GM12891 (cell line): ENCODE measurements around the gene PIP5K1B.

ENCODE experiments used
- DNase-seq: peaks from one replicate; pipeline ENCODE4 v3.0.0; 2011; ENCODE audit warnings: low spot score; ENCODE audit not compliant: insufficient read length
- FAIRE-seq: peaks from 2 replicates; lab custom pipeline; 2011; peaks lifted over from hg19 to GRCh38; lab: Jason Lieb, UNC
- PAX5 ChIP-seq: IDR thresholded peaks from 2 replicates; pipeline ENCODE4 v1.6.1; 2011; ENCODE audit warnings: low read length, moderate library complexity, mild to moderate bottlenecking; ENCODE audit not compliant: insufficient read depth, severe bottlenecking
- POLR2A ChIP-seq: IDR thresholded peaks from 2 replicates; pipeline ENCODE4 v1.6.1; 2011; ENCODE audit warnings: low read depth, low read length, control low read depth
- POLR2AphosphoS5 ChIP-seq: IDR thresholded peaks from 2 replicates; pipeline ENCODE4 v1.6.1; 2011; ENCODE audit warnings: low read depth, low read length, control low read depth
- POU2F2 ChIP-seq: IDR thresholded peaks from 2 replicates; pipeline ENCODE4 v1.6.1; 2011; ENCODE audit warnings: low read depth, mild to moderate bottlenecking, control low read depth, low read length, moderate library complexity
- SPI1 ChIP-seq: IDR thresholded peaks from 2 replicates; pipeline ENCODE4 v1.6.1; 2011; ENCODE audit warnings: low read depth, low read length, control low read depth
- TAF1 ChIP-seq: IDR thresholded peaks from 2 replicates; pipeline ENCODE4 v1.6.1; 2011; ENCODE audit warnings: low read depth, low read length, control low read depth

The PIP5K1B gene

GRCh38 chr9:69018737-69019136 is 313.7 kb downstream of the PIP5K1B start:
- no peak for DNase-seq
- FAIRE-seq = peak; percentile 86
- TF ChIP-seq POLR2A (no peak), POU2F2 (no peak), TAF1 (no peak), POLR2AphosphoS5 (no peak), SPI1 (no peak), PAX5 (no peak)

GRCh38 chr9:69019808-69020207 is 314.8 kb downstream of the PIP5K1B start:
- FAIRE-seq = no peak
- TF ChIP-seq SPI1 (no peak), POLR2A (no peak), TAF1 (no peak), PAX5 (no peak), POLR2AphosphoS5 (no peak)
- no peak for DNase-seq

- no peak for FAIRE-seq
Observed at GRCh38 chr9:69020301-69021145, 315.5 kb downstream of the PIP5K1B start.

GRCh38 chr9:69023650-69024049 is 318.6 kb downstream of the PIP5K1B start:
- DNase-seq (no peak), FAIRE-seq (no peak)
- TF ChIP-seq POU2F2 (no peak), PAX5 (no peak), SPI1 (no peak), POLR2AphosphoS5 (no peak), TAF1 (no peak), POLR2A (no peak)

More at GRCh38 chr9:69020301-69021145, 315.5 kb downstream of the PIP5K1B start:
- DNase-seq = no peak
- TF ChIP-seq SPI1 (no peak), TAF1 (no peak), PAX5 (no peak), POLR2A (no peak), POLR2AphosphoS5 (no peak), POU2F2 (no peak)

DNA sequence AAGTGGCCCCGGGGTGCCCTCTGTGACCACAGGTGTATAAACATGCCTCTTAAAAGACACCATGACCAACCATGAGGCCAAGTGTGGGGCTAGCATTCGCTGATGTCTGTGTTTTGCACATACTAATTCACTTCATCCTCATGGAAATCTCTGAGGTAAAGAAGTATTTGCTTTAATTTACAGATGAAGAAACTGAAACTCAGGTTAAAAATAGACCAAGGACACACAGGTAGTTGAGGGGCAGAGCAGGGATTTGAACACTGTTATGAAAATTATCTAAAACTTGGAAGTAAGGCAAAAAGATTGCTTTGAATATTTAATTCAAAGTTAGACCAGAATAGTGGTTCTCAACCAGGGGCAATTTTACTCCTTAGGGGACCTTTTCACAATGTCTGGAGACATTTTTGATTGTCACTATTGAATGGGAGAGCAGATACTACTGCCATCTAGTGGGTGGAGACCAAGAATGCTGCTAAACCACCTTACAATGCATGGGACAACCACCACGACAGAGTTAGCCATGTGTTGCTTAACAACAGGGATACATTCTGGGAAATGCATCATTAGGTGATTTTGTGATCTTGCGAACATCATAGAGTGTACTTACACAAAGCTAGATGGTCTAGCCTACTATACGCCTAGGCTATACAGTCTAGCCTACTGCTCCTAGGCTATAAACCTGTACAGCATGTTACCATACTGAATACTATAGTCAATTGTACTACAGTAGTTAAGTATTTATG is 322.5 kb downstream of the PIP5K1B start:
- DNase-seq (no peak), FAIRE-seq (peak; percentile 91)
- TF ChIP-seq SPI1 (no peak), POLR2AphosphoS5 (no peak), POLR2A (no peak), POU2F2 (no peak), PAX5 (no peak)

DNA sequence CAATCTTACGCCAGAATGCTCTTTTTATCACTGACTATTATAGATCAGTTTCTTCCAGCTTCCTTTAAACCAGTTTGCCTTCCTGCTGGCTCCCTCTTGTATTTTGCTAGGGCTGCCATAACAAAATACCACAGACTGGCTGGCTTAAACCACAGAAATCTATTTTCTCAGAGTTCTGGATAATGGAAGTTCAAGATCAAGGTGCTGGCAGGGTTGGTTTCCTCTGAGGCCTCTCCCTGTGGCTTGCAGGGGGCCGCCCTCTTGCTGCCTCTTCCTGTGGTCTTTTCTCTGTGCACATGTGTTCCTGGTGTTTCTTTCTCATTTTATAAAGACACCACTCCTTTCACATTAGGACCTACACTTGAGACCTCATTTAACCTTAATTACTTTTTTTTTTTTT is 323.7 kb downstream of the PIP5K1B start:
- no peak for DNase-seq
- TF ChIP-seq POLR2AphosphoS5 (no peak), POU2F2 (no peak), SPI1 (no peak), PAX5 (no peak), POLR2A (no peak), TAF1 (no peak)
- FAIRE-seq = no peak

DNA sequence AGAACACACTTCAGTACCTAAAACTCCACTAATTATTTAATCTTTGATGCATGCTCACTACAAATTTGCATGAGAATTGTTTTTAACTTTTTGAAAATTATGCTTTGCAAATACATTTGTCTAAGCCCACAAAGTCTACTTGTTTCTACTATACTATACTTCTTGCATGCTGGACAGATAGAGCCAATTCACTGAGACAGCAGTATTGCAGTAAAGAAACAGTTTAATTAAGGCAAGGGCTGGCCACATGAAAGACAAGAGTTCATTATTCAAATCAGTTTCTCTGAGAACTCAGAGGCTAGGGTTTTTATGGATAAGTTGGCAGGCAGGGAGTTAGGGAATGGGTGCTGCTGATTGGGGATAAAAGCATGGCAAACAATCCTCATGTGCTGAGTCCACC is 324.5 kb downstream of the PIP5K1B start:
- DNase-seq (no peak), FAIRE-seq (no peak)
- TF ChIP-seq PAX5 (no peak), SPI1 (no peak), POLR2A (no peak), POLR2AphosphoS5 (no peak), POU2F2 (no peak), TAF1 (no peak)

GRCh38 chr9:69030851-69031645 is 326.0 kb downstream of the PIP5K1B start:
- FAIRE-seq (no peak), DNase-seq (no peak)
- TF ChIP-seq SPI1 (no peak), POLR2AphosphoS5 (no peak), POU2F2 (no peak), TAF1 (no peak), POLR2A (no peak), PAX5 (no peak)

- TF ChIP-seq POLR2A (no peak), TAF1 (no peak), PAX5 (no peak), POU2F2 (no peak), SPI1 (no peak), POLR2AphosphoS5 (no peak)
- DNase-seq (no peak), FAIRE-seq (no peak)
Observed at GRCh38 chr9:69034071-69034470, 329.0 kb downstream of the PIP5K1B start.
